Endometrial microvascular endothelial cells (primary cell): ENCODE measurements around the gene RARS2. TPM values are rescaled to one million over a fixed set of nuclear protein-coding genes. Genes with fewer than 3 reads are reported as not detected.
"Not testable (repeated sequence)": the region's sequence is repeated elsewhere in the genome, so short reads cannot be mapped to it uniquely, and the experiment has no call there.

Source experiments
- in situ Hi-C: cut with HindIII; loops from 2 replicates; pipeline ENCODE4 v1.10.0; 2017; ENCODE audit warnings: low sequenced_read_pairs, low pct_unique_long_range_greater_than_20kb; ENCODE audit errors: inconsistent ontology term
- total RNA-seq: library from RNA; depleted of rRNA; stranded (reverse); fragments of >200 nt; gene quantifications from one replicate; pipeline ENCODE4 v1.2.3, GENCODE V29; 2015; ENCODE audit errors: inconsistent ontology term

The RARS2 gene
- total RNA-seq, 1 donor from 2014 or later = 26.7 TPM

DNA sequence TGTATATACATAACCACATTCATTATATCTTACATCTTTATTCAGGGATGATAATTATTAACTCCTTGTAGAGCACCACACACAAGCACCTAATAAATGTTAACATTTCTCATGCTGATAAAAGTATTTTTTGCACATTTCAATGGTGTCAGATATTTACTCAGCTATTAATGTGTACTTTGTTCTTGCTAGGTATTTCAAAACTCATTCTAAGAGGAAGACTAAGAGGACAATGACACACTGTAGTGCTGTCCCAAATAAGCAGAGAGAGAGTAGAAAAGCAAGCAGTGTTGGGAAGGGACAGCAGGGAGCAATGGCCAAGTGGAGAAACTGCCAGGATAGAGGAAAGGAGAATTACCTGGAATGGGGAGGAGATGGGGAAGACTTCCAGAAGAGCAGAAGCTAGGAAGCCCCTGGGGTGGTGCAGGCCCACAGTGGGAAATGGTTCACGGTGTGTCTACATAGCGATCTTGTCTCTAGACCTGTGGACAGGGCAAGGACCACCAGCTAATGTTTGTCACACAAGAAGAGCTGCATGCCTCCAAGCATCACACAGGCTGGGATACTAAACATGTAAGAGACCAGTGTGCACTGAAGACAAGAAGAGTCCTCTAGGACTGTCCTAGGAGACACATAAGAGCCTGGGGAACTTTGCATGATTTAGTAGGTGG, 55.3 kb downstream of the RARS2 start:
- in situ Hi-C loops = no loop called here

DNA sequence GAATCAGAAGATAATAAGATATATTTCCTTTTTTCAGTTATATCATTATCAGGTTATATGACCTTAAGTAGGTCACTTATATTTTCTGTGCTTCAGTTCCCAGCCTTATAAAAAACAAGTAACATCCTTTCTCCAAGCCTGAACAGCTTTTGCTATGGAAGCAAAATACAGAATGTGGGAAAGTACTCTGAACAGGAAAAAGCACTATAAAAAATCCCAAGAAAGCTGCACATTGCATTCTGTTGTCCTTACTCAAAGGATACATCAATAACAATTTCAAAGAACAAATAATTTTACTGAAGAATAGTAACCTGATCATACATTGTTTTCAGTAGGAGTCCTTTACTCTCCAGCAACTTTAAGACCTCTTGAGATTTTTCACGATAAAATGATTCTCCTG, 60.6 kb downstream of the RARS2 start:
- in situ Hi-C loops = no loop called here

DNA sequence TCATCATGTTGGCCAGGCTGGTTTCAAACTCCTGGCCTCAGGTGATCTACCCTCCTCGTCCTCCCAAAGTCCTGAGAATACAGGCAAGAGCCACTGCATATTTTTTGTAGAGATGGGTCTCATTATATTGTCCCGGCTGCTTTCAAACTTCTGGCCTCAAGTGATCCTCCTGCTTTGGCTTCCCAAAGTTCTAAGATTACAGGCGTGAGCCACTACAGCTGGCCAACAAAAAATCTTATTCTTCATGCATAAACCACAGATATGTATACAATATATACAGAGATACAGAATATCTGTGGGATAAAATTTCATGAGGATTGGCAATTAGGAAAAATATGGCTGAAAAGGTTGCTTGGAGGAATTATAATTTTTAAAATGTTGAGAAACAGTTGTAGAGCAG, 67.1 kb downstream of the RARS2 start:
- in situ Hi-C loops = no loop called here

DNA sequence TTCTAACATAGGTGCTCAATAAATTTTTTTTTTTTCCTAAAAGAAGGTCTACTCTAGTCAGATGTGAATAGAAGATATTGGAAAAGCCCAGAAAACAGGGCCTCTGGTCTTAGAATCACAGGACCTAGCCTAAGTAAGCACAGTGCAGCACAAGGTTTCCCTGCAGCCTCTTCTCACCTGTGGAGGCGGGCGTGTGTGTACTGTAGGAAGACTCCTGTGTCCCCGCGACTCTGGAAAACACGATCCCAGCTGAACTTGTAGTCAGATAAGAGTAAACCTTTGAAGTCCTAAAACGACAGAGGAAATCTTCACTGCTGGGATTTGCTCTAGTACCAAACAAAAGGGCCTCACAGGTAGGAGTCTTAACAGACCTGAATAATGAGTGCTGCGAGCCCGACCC, 71.3 kb downstream of the RARS2 start:
- in situ Hi-C loops = no loop called here

DNA sequence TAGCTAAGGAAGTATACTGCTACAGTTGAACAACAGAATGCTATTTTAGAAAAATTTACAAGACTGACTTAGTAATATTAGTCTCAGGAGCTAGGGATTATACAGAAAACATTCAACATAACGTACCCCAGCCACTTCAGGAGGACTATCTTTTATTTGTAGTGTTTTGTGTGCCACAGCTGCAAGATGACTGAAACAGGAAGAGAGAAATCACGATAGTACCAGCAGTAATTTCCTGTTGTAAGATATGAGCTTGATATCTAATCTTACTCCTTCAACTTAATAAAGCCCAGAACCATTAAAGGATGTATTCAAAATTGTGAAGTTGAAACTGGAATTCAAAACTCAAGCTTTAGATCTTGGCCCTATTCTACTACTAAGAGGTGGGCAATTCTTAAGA, 75.0 kb downstream of the RARS2 start:
- in situ Hi-C loops = no loop called here

DNA sequence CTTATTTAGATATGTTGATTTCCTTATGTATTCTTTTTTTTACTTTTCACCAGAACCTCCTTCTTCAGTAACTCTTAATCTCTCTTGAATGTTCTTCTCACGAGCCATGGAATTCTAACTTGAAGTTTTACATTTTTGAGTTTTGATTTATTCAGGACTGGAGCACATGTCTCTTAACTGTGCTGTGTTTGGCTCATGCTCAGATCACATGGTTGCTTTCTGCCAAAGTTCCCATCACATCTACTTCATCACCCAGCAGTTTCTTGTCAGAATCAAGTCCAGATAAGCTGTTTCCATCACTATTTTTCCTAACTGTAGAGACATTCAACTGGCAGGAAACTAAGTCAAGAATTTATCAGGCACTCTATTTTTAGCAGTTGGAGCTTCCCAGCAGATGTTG, 85.3 kb downstream of the RARS2 start:
- in situ Hi-C loops = no loop called here

DNA sequence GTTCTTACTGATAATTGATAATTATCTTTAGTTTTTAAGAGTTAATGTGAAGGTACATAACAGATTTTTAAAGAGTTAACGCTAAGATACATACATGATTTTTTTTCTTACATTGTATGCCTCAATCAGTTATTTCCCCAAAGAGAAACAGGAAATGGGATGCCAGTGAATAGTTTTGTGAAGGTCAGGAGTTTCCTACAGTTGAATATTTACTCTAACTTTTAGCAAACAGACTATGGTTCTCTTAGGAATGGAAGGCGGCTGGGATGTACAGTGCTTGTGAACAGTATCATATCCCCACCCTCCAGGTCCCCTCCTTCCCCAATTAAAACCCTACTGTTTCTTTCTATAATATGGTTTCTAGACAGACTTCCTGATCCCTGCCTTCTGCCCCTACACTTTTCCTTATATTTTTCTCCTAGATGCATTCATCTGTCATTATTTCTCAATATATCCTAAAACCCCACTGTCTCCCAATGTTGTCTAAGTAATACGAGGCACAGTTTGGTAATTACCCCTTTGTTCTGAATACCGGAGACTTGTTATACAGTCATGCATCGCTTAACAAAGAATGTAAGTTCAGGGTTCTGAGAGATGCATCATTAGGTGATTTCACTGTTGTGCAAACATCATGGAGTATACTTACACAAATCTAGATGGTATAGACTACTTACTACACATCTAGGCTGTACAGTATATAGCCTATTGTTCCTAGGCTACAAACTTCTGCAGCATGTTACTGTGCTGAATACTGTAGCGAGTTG, 87.8 kb downstream of the RARS2 start:
- in situ Hi-C loops = no loop called here

DNA sequence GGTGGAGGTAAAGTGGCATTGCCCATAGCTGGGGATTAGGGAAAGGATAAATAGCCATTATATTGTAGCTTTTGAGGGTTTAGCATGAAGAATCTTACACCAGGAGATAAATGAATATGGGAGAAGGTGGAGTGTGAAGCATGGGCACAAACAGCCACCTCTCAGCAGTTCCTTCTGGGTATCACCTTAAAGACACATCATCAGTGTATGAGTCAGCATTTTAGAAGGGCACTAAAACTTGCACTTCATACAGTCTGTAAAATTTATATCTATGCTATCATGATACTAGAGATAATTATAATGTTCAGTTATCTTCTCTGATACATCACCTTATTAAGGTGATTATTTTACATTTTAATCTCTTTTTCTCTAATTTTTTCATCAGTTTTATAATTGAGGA, 91.7 kb downstream of the RARS2 start:
- in situ Hi-C loops = no loop called here

DNA sequence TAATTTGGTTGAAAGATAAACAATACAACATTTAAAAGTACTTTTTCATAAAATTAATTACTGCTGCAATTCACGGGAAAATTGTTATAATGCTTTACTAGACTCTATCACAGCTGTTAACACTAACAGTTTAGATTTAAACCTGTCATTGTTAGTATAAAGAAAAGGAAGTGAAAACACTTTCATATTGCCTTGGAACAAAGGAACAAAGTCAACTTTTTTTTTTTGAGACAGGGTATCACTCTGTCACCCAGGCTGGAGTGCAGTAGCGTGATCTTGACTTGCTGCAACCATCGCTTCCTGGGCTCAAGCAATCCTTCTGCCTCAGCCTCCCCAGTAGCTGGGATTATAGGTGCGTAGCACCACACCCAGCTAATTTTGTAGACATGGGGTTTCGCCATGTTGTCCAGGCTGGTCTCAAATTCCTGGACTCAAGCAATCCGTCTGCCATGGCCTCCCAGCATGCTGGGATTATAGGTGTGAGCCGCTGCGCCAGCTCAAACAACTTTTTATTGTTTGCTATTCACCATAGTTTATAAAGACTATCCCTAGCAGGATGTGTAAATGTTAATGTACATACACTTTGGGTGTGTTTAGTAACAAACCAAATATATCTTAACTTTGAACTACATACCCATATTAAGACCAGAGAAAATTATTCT, 94.9 kb downstream of the RARS2 start:
- in situ Hi-C loops = no loop called here

DNA sequence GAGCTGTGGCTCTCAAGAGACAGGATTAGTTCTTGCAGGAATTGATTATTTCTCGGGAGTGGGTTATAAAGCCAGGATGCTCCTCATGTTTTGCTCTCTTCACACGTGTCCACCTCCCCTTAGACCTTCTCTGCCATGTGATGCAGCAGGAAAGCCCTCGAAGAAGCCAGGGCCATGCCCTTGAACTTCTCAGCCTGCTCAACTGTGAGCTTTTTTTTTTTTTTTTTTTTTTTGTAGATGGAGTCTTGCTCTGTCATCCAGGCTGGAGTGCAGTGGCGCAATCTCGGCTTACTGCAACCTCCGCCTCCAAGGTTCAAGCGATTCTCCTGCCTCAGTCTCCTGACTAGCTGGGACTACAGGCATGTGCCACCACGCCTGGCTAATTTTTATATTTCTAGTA, 100.5 kb downstream of the RARS2 start:
- in situ Hi-C loops = not testable (repeated sequence)

DNA sequence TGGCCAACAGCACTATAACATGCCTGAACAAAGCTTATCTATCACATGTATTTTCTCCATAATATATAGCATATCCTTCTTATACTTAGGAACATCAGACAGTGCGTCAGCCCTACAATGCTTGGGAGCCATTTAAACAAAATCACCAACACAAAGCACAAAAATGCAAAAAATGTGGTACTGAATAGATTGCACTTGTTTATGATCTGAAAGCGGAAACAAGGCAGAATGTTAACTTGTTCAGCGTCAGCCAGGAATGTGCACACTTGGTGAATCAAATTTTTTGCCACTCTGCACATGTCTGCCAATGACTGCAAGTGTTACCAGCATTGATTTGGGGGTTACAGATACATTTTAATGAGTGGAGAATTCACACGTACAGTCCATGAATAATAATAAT, 102.2 kb downstream of the RARS2 start:
- in situ Hi-C loops = no loop called here

DNA sequence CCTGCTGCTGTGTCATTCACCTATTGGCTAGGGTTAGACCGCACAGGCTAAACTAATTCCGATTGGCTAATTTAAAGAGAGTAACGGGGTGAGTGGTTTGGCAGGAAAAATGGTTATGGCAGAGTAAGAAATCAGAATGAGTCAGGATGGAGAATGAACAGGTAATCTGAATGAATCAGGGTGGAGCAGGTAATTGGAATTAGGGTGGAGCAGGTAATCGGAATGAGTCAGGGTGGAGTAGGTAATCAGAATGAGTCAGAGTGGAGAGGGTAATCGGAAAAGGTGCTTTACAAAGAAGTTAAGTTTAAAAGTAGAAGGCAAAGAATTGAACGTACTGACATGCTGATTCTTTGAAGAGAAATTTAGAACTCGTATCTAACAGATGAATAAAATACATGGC, 105.3 kb downstream of the RARS2 start:
- in situ Hi-C loops = no loop called here

DNA sequence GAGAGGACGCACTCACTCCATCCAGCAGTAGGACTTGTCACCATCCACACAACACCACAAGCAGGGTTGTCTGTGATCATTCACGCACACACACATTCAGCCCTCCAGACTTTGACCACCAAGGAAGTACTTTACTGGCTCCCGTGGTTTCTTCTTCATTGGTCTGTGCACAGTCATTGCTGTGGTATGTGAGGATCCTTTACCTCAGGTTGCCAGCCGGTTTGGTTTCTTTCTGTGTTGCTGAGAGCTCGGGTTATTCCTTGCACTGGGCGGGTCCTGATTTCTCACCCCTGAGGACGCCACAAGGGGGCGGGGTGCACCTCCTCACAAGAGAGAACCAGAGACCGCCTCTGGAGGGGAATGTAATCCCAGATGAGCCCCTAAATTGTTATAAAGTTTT, 105.9 kb downstream of the RARS2 start:
- in situ Hi-C loops = no loop called here

DNA sequence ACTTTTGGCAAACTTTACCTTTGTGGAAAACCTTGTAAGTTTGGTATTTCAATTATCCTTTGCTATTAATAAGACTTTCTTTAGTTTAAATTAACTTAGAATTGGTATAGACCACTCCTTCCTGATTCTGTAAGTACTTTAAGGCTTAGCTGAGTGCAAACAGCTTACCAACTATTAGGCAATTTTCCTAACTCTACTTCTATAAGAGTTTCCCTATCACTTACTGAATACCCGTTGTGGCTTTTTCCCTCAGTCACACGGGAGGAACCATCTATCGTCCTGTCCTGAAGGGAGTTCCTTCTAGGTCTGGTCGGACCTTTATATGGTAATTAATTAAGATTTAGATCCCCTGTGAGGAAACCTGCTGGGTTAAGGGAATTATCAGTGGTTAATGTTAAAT, 107.4 kb downstream of the RARS2 start:
- in situ Hi-C loops = no loop called here

DNA sequence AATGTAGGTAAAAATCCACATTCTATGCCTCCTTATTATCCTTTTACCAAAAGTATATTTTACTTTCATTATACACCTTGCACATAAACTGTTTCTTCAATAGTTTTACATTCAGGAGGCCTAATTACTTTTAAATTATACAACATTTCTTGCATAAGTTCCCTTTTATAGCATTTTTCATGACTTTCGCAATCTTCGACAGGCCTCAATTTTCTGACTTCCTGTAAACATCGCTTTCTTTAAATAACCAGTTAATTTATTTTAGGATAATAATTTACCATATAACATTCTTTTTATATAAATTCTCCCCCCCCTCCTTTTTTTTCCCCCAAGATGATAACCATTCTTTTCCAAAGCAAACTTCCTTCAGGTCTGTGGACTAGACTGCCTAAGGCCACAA, 107.9 kb downstream of the RARS2 start:
- in situ Hi-C loops = no loop called here

DNA sequence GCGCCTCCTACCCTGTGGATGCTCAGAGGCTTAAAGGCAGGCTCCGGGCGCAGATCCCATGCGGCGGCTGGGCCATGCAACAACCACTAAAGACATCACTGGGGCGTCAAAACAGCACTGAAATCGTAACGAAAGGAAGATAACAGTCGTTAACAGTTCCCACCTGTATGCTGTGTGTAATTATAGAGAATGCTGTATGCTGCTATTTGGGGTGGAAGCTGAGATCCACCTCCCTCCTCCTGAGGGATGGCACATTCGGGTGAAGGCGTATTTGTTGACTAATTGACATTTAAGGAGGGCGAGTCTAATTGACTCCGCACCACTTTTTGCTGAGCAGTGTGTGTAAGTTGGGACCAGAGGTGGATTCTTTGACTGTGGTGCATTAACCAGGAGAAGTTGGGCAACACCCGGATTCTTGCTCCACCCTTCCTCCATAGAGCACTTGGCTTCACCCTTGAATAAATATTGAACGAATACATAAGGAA, 116.3 kb downstream of the RARS2 start:
- in situ Hi-C loops = no loop called here

DNA sequence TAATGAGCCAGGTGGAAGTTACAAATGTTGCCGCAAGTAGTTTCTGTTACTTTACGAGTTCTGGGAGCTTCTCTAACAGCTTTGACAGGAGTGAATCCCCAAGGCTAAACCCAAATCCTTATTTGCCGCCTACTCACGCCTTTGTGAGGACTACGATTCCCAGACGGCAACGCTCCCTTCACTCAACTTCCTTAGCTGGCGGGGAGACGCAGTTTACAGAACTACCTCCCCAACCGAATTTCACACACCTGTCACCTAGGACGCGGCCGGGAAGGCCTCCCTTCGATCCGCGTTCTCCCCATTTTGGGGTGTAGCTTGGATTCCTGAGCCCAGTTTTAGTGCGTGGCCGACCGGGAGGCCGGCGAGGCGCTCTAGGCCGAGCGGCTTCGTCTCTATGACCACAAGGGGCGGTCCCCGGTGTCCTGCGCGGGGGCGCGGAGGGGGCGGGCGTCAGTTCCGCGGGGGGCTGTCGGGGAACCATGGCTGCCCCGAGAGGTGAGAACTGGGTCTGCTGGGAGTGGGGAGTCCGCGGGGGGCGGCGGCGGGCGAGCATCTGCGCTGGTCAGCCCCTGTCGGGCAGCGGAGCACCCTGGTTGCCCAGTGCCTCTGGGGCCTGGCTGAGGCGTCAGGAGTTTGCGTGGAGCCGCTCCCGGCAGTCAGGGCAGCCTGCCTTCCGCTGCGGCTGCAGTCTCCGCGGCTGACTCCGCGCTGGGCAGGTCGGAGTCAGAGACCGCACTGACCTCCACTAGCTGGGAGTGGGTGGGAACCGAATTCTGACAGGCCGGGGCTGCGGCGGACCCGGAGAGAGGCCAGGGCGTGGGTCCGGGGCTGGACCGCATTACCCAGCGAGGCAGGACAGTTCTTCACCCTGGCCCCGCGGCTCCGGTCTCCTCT, 117.0 kb downstream of the RARS2 start, which contains the start of gene SLC35A1:
TSS of gene SLC35A1 (plus strand) at position 450 of the 894 bp plus-strand sequence. CDS start at position 480, 30 bp downstream.
- in situ Hi-C loops = no loop called here

DNA sequence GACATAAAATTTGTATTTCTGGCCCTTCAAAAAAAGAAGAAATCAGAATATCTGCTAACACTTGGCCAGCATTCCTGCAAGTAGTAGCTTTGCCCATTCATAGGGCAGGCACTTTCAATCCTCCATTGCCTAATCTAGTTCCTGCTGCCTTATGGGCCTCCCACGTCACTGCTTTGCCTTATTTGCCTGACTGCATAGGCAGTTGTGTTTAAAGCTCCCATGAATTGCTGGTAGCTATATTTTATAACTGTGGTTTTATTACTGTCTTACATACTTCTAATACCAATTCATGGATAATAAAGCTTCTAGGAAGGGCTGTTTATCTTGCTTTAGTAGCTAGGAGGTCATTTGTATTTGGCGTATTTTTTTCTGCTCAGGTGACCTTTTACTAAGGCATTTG, 124.7 kb downstream of the RARS2 start:
- in situ Hi-C loops = no loop called here
